HG02973 (cell line): ENCODE data around the gene NAPEPLD.
"Not testable (repeated sequence)": the region's sequence is repeated elsewhere in the genome, so short reads cannot be mapped to it uniquely, and the experiment has no call there.

Source experiments
- ATAC-seq: cut with Tn5 transposase; IDR thresholded peaks from one replicate; pipeline ENCODE4 v1.9.1; 2021; ENCODE audit warnings: moderate library complexity; ENCODE audit not compliant: unreplicated experiment

NAPEPLD gene

GRCh38 chr7:103114576-103115008, 34.3 kb downstream of the NAPEPLD start:
- no peak for ATAC-seq

GRCh38 chr7:103113164-103113563, 35.7 kb downstream of the NAPEPLD start:
- ATAC-seq, result no peak

GRCh38 chr7:103106703-103107070, 42.2 kb downstream of the NAPEPLD start:
- not testable (repeated sequence) for ATAC-seq

GRCh38 chr7:103106005-103106702, 42.7 kb downstream of the NAPEPLD start:
- no peak for ATAC-seq

GRCh38 chr7:103101543-103101942, 47.4 kb downstream of the NAPEPLD start:
- ATAC-seq, result no peak

- no peak for ATAC-seq
Observed at GRCh38 chr7:103100348-103100747, 48.6 kb downstream of the NAPEPLD start.

GRCh38 chr7:103097041-103097440, 51.9 kb downstream of the NAPEPLD start:
- no peak for ATAC-seq

GRCh38 chr7:103095558-103095957, 53.3 kb downstream of the NAPEPLD start:
- not testable (repeated sequence) for ATAC-seq

GRCh38 chr7:103094102-103094501, 54.8 kb downstream of the NAPEPLD start:
- no peak for ATAC-seq

- ATAC-seq, result no peak
Observed at GRCh38 chr7:103093429-103093828, 55.5 kb downstream of the NAPEPLD start.

GRCh38 chr7:103092321-103092720, 56.6 kb downstream of the NAPEPLD start:
- not testable (repeated sequence) for ATAC-seq

- no peak for ATAC-seq
Observed at GRCh38 chr7:103083210-103083609, 65.7 kb downstream of the NAPEPLD start.

- ATAC-seq, result no peak
Observed at GRCh38 chr7:103082497-103082896, 66.4 kb downstream of the NAPEPLD start.

- no peak for ATAC-seq
Observed at GRCh38 chr7:103080923-103081322, 68.0 kb downstream of the NAPEPLD start.

GRCh38 chr7:103079836-103080235, 69.1 kb downstream of the NAPEPLD start:
- no peak for ATAC-seq

- not testable (repeated sequence) for ATAC-seq
Observed at GRCh38 chr7:103078226-103078625, 70.7 kb downstream of the NAPEPLD start.

GRCh38 chr7:103077318-103077717, 71.6 kb downstream of the NAPEPLD start:
- no peak for ATAC-seq

GRCh38 chr7:103076764-103077163, 72.1 kb downstream of the NAPEPLD start:
- ATAC-seq, result no peak

GRCh38 chr7:103075337-103075918, 73.5 kb downstream of the NAPEPLD start:
- peak; percentile 50 for ATAC-seq

GRCh38 chr7:103074519-103075336, 74.2 kb downstream of the NAPEPLD start, which contains the start of the genes ARMC10 and FBXL13:
Gene ARMC10, plus strand, starts transcription at chr7:103075140. Its CDS starts 133 bp downstream, at chr7:103075273.
Gene FBXL13, minus strand, starts transcription at chr7:103074796.
- peak; percentile 86 for ATAC-seq

GRCh38 chr7:103073989-103074518, 74.8 kb downstream of the NAPEPLD start:
- ATAC-seq, result no peak
